Hepatocyte (in vitro differentiated cells): ENCODE results near the gene TMEM185B.

Experiments used
- CTCF ChIP-seq: fragments of 200-600 bp; sonication (generic); IDR thresholded peaks from 2 replicates; pipeline ENCODE4 v1.5.1; 2016; ENCODE audit warnings: antibody characterized with exemption, mild to moderate bottlenecking; ENCODE audit not compliant: poor library complexity
- EZH2 ChIP-seq: fragments of 200-600 bp; sonication (generic); IDR thresholded peaks from 2 replicates; pipeline ENCODE4 v1.6.1; 2016; ENCODE audit warnings: antibody characterized with exemption, mild to moderate bottlenecking, borderline replicate concordance
- EZH2phosphoT487 ChIP-seq: fragments of 200-600 bp; sonication (generic); IDR thresholded peaks from one replicate; pipeline ENCODE4 v1.6.1; 2018; ENCODE audit warnings: antibody characterized with exemption, mild to moderate bottlenecking, low read depth, moderate library complexity; ENCODE audit not compliant: unreplicated experiment, severe bottlenecking

DNA sequence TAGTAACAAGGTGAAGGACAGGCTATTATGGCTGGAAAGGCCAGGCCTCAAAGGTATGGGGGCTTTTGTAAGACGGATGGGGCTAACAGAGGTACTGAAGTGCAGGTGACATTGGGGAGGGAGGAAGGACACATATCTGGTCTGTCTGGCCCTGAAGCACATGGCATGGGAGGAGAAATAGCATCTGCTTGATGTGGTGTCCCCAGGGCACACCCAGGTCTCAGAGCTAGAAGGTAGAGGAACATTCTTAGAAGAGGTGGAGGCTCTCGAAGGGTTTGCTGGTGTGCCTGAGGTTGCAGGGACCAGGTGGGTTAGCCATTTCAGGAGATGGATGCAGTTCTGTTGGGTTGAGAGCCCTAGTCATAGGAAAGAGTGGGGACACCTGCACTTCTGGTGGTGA is 39.0 kb upstream of the TMEM185B start:
- TF ChIP-seq CTCF, result no peak
- TF ChIP-seq EZH2phosphoT487, result no peak
- no peak for TF ChIP-seq EZH2
